Measurements from ENCODE around the gene ELK1.

Gene ELK1

GRCh38 chrX:47625365-47625764, 25.0 kb downstream of the ELK1 start:
- no peak for DNase-seq (ENCODE audit: low spot score)
- in situ Hi-C loops (cut with MboI; ENCODE audit: low sequenced_read_pairs, unreplicated experiment), result no loop called here
- TF ChIP-seq, protein P1, sequence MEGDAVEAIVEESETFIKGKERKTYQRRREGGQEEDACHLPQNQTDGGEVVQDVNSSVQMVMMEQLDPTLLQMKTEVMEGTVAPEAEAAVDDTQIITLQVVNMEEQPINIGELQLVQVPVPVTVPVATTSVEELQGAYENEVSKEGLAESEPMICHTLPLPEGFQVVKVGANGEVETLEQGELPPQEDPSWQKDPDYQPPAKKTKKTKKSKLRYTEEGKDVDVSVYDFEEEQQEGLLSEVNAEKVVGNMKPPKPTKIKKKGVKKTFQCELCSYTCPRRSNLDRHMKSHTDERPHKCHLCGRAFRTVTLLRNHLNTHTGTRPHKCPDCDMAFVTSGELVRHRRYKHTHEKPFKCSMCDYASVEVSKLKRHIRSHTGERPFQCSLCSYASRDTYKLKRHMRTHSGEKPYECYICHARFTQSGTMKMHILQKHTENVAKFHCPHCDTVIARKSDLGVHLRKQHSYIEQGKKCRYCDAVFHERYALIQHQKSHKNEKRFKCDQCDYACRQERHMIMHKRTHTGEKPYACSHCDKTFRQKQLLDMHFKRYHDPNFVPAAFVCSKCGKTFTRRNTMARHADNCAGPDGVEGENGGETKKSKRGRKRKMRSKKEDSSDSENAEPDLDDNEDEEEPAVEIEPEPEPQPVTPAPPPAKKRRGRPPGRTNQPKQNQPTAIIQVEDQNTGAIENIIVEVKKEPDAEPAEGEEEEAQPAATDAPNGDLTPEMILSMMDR (IDR thresholded peaks at IDR 0.05; ENCODE audit: borderline replicate concordance, control extremely low read depth, extremely low read depth, insufficient read depth, missing control alignments), result no peak

- in situ Hi-C loops (cut with MboI; ENCODE audit: low sequenced_read_pairs, unreplicated experiment), result no loop called here
- DNase-seq (ENCODE audit: low spot score), result peak; percentile 60
- TF ChIP-seq, protein P1 (IDR thresholded peaks at IDR 0.05; ENCODE audit: borderline replicate concordance, control extremely low read depth, extremely low read depth, insufficient read depth, missing control alignments), result no peak
Measured at GRCh38 chrX:47623540-47624027, 26.8 kb downstream of the ELK1 start.

DNA sequence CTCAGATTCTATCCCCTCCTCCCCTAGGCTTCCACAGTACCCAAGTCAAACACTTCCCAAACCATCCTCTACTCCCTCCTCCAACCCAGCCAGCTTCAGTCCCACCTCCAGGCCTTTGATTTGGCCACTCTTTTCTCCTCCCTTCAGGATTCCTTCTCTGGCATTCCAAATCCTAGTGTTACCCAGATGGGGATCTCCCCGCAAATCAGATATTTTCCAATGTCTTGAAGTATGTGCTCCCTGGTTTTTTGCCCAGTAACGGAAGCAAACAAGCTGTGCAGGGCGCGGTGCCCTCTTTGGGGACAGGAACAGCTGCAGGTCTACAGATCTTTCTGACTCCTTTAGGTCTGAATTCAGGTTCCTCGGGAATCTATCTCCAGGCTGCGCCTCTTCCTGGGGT, 28.5 kb downstream of the ELK1 start:
- DNase-seq (ENCODE audit: low spot score), result no peak
- in situ Hi-C loops (cut with MboI; ENCODE audit: low sequenced_read_pairs, unreplicated experiment), result no loop called here
- TF ChIP-seq, protein P1 (IDR thresholded peaks at IDR 0.05; ENCODE audit: borderline replicate concordance, control extremely low read depth, extremely low read depth, insufficient read depth, missing control alignments), result no peak

GRCh38 chrX:47620303-47620685, 30.1 kb downstream of the ELK1 start:
- in situ Hi-C loops (cut with MboI; ENCODE audit: low sequenced_read_pairs, unreplicated experiment), result no loop called here
- DNase-seq (ENCODE audit: low spot score), result no peak
- TF ChIP-seq, protein P1 (IDR thresholded peaks at IDR 0.05; ENCODE audit: borderline replicate concordance, control extremely low read depth, extremely low read depth, insufficient read depth, missing control alignments), result no peak

GRCh38 chrX:47619486-47620302, 30.7 kb downstream of the ELK1 start, which contains the start of gene SYN1:
Gene SYN1 (minus strand): TSS chrX:47619857. CDS start chrX:47619728, 129 bp downstream.
- in situ Hi-C loops (cut with MboI; ENCODE audit: low sequenced_read_pairs, unreplicated experiment), result no loop called here
- TF ChIP-seq, protein P1 (IDR thresholded peaks at IDR 0.05; ENCODE audit: borderline replicate concordance, control extremely low read depth, extremely low read depth, insufficient read depth, missing control alignments), result peak; percentile 3
- DNase-seq (ENCODE audit: low spot score), result peak; percentile 92

- TF ChIP-seq, protein P1 (IDR thresholded peaks at IDR 0.05; ENCODE audit: borderline replicate concordance, control extremely low read depth, extremely low read depth, insufficient read depth, missing control alignments), result no peak
- in situ Hi-C loops (cut with MboI; ENCODE audit: low sequenced_read_pairs, unreplicated experiment), result no loop called here
- DNase-seq (ENCODE audit: low spot score), result no peak
Measured at GRCh38 chrX:47618923-47619485, 31.4 kb downstream of the ELK1 start.

Data from GM13976 (cell line).